ENCODE results near the gene LRRC3. TPM values are rescaled to one million over a fixed set of nuclear protein-coding genes. Genes with fewer than 3 reads are reported as not detected.

Gene LRRC3
- total and polyA plus RNA-seq, 2 experiments from 2014 or later = 4.1 to 9.5 TPM

DNA sequence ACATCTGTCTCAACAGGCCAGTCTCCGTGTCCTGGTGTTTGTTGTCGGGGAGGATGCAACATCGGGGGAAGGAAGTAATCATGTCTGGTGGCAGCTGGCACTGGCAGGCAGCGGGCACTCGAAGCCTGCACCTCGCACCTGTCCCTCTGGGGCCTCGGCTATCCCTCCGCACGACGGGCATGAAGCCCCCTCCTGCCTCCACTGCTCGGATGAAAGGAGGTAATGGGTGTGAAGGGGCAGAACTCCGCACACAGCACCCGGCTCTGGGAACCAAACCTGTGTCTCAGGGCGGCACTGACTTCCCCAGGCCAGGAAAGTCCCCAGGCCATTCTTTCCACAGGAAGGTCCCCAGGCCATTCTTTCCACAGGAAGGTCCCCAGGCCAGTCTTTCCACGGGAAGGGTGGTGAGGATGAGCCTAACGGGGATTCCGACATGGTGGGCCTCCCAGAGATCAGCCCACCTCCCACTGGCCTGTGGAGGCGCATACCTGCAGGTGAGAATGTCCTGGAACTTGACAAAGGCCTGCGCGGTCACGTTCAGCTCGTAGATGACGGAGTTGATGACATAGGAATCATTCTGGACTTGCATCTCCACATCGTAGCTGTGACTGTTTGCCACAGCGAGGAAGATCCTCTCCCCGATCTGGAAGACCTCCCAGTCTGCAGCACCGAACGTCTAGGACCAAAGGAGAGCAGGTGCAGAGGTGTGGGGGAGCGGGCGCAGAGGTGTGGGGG lies 53.6 kb downstream of the LRRC3 start:
- peaks cover 9% of the 10 kb centered on the region for H3K4me1 ChIP-seq (ENCODE audit: low read depth)
- no peak overlapping the region for H3K4me3 ChIP-seq
- H3K9me3 ChIP-seq (ENCODE audit: low read depth) = no peaks in the 10 kb centered on the region
- H3K27ac ChIP-seq = no peak overlapping the region
- peaks cover 4% of the 10 kb centered on the region for H3K36me3 ChIP-seq
- no peaks in the 10 kb centered on the region for H3K27me3 ChIP-seq
- no peak for DNase-seq (ENCODE audit: low read depth in 1 of 2, low spot score in 1 of 2)
- no peak for TF ChIP-seq CTCF (IDR thresholded peaks at IDR 0.05; ENCODE audit: low read depth, low read length)

- peaks cover 9% of the 10 kb centered on the region for H3K4me1 ChIP-seq (ENCODE audit: low read depth)
- no peak for DNase-seq (ENCODE audit: low read depth in 1 of 2, low spot score in 1 of 2)
- H3K9me3 ChIP-seq (ENCODE audit: low read depth) = no peaks in the 10 kb centered on the region
- no peak for TF ChIP-seq CTCF (IDR thresholded peaks at IDR 0.05; ENCODE audit: low read depth, low read length)
- no peak overlapping the region for H3K27ac ChIP-seq
- peaks cover 4% of the 10 kb centered on the region for H3K36me3 ChIP-seq
- H3K27me3 ChIP-seq = no peaks in the 10 kb centered on the region
- no peak overlapping the region for H3K4me3 ChIP-seq
Measured at GRCh38 chr21:44509539-44509938, 54.2 kb downstream of the LRRC3 start.

- Histone ChIP-seq H3K4me1 (ENCODE audit: low read depth) (peaks cover 9% of the 10 kb centered on the region), H3K27ac (no peak overlapping the region), H3K27me3 (no peaks in the 10 kb centered on the region), H3K9me3 (ENCODE audit: low read depth) (no peaks in the 10 kb centered on the region), H3K4me3 (no peak overlapping the region), H3K36me3 (peaks cover 4% of the 10 kb centered on the region)
- TF ChIP-seq CTCF (IDR thresholded peaks at IDR 0.05; ENCODE audit: low read depth, low read length) = no peak
- DNase-seq (ENCODE audit: low read depth in 1 of 2, low spot score in 1 of 2) = no peak
Measured at GRCh38 chr21:44510109-44510507, 54.8 kb downstream of the LRRC3 start.

DNA sequence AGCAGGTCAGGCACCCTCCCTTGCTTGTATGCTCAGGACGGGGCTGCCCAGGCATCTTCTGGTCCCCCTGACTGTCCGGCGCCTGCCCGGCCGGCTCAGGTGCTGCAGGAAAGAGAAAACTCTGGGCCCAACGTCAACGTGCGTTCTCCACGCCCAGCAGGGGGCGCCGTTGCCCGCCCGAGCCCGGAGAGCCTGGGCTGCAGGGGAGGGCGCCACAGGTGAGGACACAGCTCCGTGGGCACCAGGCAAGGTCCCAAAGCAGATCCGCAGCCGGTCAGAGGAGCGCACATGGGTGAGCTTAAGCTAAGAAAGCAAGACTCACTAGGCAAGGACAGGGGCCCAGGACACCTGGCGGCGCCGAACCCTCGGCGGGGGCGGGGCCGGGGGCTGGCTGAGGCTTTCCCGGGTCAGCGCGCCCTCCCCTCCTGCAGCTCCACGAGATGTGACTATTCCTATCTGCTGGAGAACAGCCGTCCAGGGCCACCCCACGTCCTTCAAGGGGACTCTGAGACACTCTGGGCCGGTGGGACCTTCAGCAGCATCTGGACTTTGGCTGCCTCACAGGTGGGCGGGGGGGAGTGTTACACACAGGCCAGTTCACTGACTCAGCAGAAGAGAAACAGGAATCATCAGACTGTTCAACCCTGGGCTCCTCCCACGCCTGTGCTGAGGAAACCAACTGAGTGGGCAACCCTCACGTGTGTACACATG lies 55.4 kb downstream of the LRRC3 start:
- Histone ChIP-seq H3K27me3 (no peaks in the 10 kb centered on the region), H3K9me3 (ENCODE audit: low read depth) (no peaks in the 10 kb centered on the region), H3K36me3 (peaks cover 4% of the 10 kb centered on the region), H3K27ac (no peak overlapping the region), H3K4me1 (ENCODE audit: low read depth) (peaks cover 9% of the 10 kb centered on the region), H3K4me3 (no peak overlapping the region)
- DNase-seq (ENCODE audit: low read depth in 1 of 2, low spot score in 1 of 2) = peak; percentile 46 to 79
- TF ChIP-seq CTCF (IDR thresholded peaks at IDR 0.05; ENCODE audit: low read depth, low read length) = peak; percentile 79

DNA sequence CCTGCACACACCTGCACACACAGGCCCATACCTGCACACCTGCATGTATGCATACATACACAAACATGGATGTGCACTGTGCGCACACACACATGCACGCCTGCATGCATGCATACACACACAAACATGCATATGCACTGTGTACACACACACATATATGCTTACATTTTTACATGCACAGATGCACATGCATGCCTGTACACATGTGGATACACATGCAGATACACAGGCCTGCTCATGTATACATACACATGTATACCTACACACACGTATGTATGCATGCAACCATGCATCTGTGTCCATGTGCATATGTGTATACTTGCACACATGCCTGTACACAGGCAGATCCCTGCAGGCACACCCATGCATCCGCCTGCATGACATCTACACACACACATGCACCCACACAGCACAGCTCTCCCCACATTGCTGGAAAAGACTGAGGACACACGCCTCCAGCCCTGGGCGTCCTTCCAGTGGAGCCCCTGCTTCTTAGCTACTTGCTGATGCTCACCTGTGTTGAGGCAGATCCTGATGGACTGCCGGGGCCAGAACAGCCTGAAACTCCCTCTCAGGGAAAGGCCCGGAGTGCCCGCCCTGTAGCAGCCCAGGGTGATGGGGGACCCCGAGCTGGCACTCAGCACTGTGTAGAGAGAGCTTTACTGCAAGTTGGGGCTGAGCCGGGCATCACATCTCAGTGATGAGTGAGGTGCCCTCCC lies 56.1 kb downstream of the LRRC3 start:
- Histone ChIP-seq H3K4me1 (ENCODE audit: low read depth) (peaks cover 2% of the 10 kb centered on the region), H3K9me3 (ENCODE audit: low read depth) (no peaks in the 10 kb centered on the region), H3K27ac (no peak overlapping the region), H3K36me3 (peaks cover 4% of the 10 kb centered on the region), H3K4me3 (no peak overlapping the region), H3K27me3 (no peaks in the 10 kb centered on the region)
- DNase-seq (ENCODE audit: low read depth in 1 of 2, low spot score in 1 of 2) = no peak
- TF ChIP-seq CTCF (IDR thresholded peaks at IDR 0.05; ENCODE audit: low read depth, low read length) = no peak

Other genes with a start within 250 kb of the LRRC3 start
- gene ICOSLG, start 214.6 kb upstream of the LRRC3 start, total RNA-seq = 0.12 and 0.14 TPM in 2 replicates
- gene ICOSLG, start 214.6 kb upstream of the LRRC3 start, polyA plus RNA-seq = 0.30 TPM in 1 of 2 replicates, not detected in the other
- gene DNMT3L, start 193.6 kb upstream of the LRRC3 start, total RNA-seq = not detected in 2 replicates
- not detected in 2 replicates for gene DNMT3L, start 193.6 kb upstream of the LRRC3 start, polyA plus RNA-seq
- gene AIRE, start 169.6 kb upstream of the LRRC3 start, total RNA-seq = 0.45 TPM in 1 of 2 replicates, not detected in the other
- not detected in 2 replicates for gene AIRE, start 169.6 kb upstream of the LRRC3 start, polyA plus RNA-seq
- 197 and 213 TPM in 2 replicates for gene PFKL, start 155.5 kb upstream of the LRRC3 start, total RNA-seq
- 204 and 281 TPM in 2 replicates for gene PFKL, start 155.5 kb upstream of the LRRC3 start, polyA plus RNA-seq
- gene CFAP410, start 116.1 kb upstream of the LRRC3 start, total RNA-seq = 40.9 and 46.7 TPM in 2 replicates
- gene CFAP410, start 116.1 kb upstream of the LRRC3 start, polyA plus RNA-seq = 34.0 and 37.1 TPM in 2 replicates
- not detected in 2 replicates for gene TRPM2, start 101.9 kb upstream of the LRRC3 start, total RNA-seq
- gene TRPM2, start 101.9 kb upstream of the LRRC3 start, polyA plus RNA-seq = not detected in 2 replicates
- gene KRTAP10-1, start 84.7 kb downstream of the LRRC3 start, total RNA-seq = not detected in 2 replicates
- 0.56 TPM in 1 of 2 replicates, not detected in the other for gene KRTAP10-1, start 84.7 kb downstream of the LRRC3 start, polyA plus RNA-seq
- not detected in 2 replicates for gene KRTAP10-2, start 96.0 kb downstream of the LRRC3 start, total RNA-seq
- 0.55 TPM in 1 of 2 replicates, not detected in the other for gene KRTAP10-2, start 96.0 kb downstream of the LRRC3 start, polyA plus RNA-seq
- not detected in 2 replicates for gene KRTAP10-3, start 103.3 kb downstream of the LRRC3 start, total RNA-seq
- gene KRTAP10-3, start 103.3 kb downstream of the LRRC3 start, polyA plus RNA-seq = not detected in 2 replicates
- gene KRTAP10-4, start 118.2 kb downstream of the LRRC3 start, total RNA-seq = not detected in 2 replicates
- gene KRTAP10-4, start 118.2 kb downstream of the LRRC3 start, polyA plus RNA-seq = 0.16 TPM in 1 of 2 replicates, not detected in the other
- gene KRTAP10-5, start 125.1 kb downstream of the LRRC3 start, total RNA-seq = not detected in 2 replicates
- gene KRTAP10-5, start 125.1 kb downstream of the LRRC3 start, polyA plus RNA-seq = not detected in 2 replicates
- not detected in 2 replicates for gene KRTAP10-6, start 137.0 kb downstream of the LRRC3 start, total RNA-seq
- gene KRTAP10-6, start 137.0 kb downstream of the LRRC3 start, polyA plus RNA-seq = 0.29 TPM in 1 of 2 replicates, not detected in the other
- not detected in 2 replicates for gene KRTAP10-7, start 145.1 kb downstream of the LRRC3 start, total RNA-seq
- gene KRTAP10-7, start 145.1 kb downstream of the LRRC3 start, polyA plus RNA-seq = not detected in 2 replicates
- not detected in 2 replicates for gene KRTAP10-8, start 156.6 kb downstream of the LRRC3 start, total RNA-seq
- not detected in 2 replicates for gene KRTAP10-8, start 156.6 kb downstream of the LRRC3 start, polyA plus RNA-seq
- not detected in 2 replicates for gene KRTAP10-9, start 171.6 kb downstream of the LRRC3 start, total RNA-seq
- not detected in 2 replicates for gene KRTAP10-9, start 171.6 kb downstream of the LRRC3 start, polyA plus RNA-seq
- gene KRTAP10-10, start 181.8 kb downstream of the LRRC3 start, total RNA-seq = not detected in 2 replicates
- not detected in 2 replicates for gene KRTAP10-10, start 181.8 kb downstream of the LRRC3 start, polyA plus RNA-seq
- gene KRTAP10-11, start 190.9 kb downstream of the LRRC3 start, total RNA-seq = not detected in 2 replicates
- gene KRTAP10-11, start 190.9 kb downstream of the LRRC3 start, polyA plus RNA-seq = not detected in 2 replicates
- gene KRTAP12-4, start 199.1 kb downstream of the LRRC3 start, total RNA-seq = not detected in 2 replicates
- not detected in 2 replicates for gene KRTAP12-4, start 199.1 kb downstream of the LRRC3 start, polyA plus RNA-seq
- not detected in 2 replicates for gene KRTAP12-3, start 202.4 kb downstream of the LRRC3 start, total RNA-seq
- not detected in 2 replicates for gene KRTAP12-3, start 202.4 kb downstream of the LRRC3 start, polyA plus RNA-seq
- gene KRTAP12-2, start 211.4 kb downstream of the LRRC3 start, total RNA-seq = not detected in 2 replicates
- gene KRTAP12-2, start 211.4 kb downstream of the LRRC3 start, polyA plus RNA-seq = not detected in 2 replicates
- gene KRTAP12-1, start 226.7 kb downstream of the LRRC3 start, total RNA-seq = not detected in 2 replicates
- gene KRTAP12-1, start 226.7 kb downstream of the LRRC3 start, polyA plus RNA-seq = not detected in 2 replicates
- not detected in 2 replicates for gene KRTAP10-12, start 241.7 kb downstream of the LRRC3 start, total RNA-seq
- not detected in 2 replicates for gene KRTAP10-12, start 241.7 kb downstream of the LRRC3 start, polyA plus RNA-seq

Measured in cardiac muscle cell (in vitro differentiated cells and primary cell).